Loucy (cell line): Measurements from ENCODE around the gene CIROP.

Experiments used
- EZH2phosphoT487 ChIP-seq: fragments of 200-600 bp; IDR thresholded peaks from 2 replicates; pipeline ENCODE4 v1.6.1; 2018; ENCODE audit warnings: antibody characterized with exemption, mild to moderate bottlenecking, moderate library complexity, borderline replicate concordance
- TF ChIP-seq, protein P1 (sequence below): fragments of 200-600 bp; sonication (generic); conservative IDR thresholded peaks from 2 replicates; pipeline ENCODE4 v1.5.1; 2014; ENCODE audit warnings: mild to moderate bottlenecking, antibody characterized with exemption, low read length

- TF ChIP-seq, protein P1, sequence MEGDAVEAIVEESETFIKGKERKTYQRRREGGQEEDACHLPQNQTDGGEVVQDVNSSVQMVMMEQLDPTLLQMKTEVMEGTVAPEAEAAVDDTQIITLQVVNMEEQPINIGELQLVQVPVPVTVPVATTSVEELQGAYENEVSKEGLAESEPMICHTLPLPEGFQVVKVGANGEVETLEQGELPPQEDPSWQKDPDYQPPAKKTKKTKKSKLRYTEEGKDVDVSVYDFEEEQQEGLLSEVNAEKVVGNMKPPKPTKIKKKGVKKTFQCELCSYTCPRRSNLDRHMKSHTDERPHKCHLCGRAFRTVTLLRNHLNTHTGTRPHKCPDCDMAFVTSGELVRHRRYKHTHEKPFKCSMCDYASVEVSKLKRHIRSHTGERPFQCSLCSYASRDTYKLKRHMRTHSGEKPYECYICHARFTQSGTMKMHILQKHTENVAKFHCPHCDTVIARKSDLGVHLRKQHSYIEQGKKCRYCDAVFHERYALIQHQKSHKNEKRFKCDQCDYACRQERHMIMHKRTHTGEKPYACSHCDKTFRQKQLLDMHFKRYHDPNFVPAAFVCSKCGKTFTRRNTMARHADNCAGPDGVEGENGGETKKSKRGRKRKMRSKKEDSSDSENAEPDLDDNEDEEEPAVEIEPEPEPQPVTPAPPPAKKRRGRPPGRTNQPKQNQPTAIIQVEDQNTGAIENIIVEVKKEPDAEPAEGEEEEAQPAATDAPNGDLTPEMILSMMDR, result no peak
- no peak for TF ChIP-seq EZH2phosphoT487
Measured at GRCh38 chr14:23074906-23075305, 29.9 kb downstream of the CIROP start.
